Bone marrow (tissue), 2 donors: Measurements from ENCODE around the gene RAB10.
"Not testable (repeated sequence)": the region's sequence is repeated elsewhere in the genome, so short reads cannot be mapped to it uniquely, and the experiment has no call there.

Experiments used
- DNase-seq, 2 donors: peaks; one replicate each; lab custom pipeline; 2025; lab: John Stamatoyannopoulos, UW

The RAB10 gene

DNA sequence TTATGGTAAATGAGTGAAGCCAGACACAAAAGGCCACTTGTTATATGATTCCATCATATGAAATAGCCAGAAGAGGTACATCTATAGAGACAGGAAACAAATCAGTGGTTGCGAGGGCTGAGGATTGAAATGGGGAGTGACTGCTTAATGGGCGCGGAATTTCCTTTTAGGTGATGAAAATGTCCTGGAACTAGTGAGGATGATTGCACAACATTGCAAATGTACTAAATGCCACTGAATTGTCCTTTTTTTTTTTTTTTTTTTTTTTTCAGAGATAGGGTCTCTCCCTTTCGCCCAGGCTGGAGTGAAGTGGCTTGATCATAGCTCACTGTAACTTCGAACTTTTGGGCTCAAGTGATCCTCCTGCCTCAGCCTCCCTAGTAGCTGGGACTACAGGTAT, 123.7 kb downstream of the RAB10 start:
- no peak for DNase-seq

DNA sequence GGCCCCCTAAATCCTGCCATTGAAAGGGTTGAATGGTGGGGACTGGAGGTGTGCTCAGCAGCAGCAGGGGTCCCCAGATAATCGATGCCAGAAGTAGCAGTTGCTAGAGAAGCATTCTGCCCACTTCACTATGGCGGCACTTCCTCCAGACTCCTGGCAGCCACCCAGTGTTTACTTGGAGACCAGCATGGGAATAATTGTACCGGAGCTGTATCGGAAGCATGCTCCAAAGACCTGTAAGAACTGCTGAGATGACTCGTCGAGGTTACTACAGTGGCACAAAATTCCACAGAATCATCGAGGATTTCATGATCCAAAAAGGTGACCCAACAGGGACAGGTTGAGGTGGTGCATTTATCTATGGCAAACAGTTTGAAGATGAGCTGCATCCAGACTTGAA, 128.0 kb downstream of the RAB10 start:
- DNase-seq: no peak

DNA sequence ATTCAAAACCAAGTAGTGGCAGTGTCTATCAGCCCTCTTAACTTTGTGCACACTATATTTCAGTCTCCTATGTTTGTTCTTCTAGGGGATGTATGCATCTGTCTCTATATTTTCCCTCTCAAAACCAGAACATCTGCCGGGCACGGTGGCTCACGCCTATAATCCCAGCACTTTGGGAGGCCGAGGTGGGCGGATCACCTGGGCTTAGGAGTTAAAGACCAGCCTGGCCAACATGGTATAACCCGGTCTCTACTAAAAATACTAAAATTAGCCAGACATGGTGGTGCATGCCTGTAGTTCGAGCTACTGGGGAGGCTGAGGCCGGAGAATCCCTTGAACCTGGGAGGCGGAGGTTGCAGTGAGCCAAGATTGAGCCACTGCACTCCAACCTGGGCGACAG, 129.1 kb downstream of the RAB10 start:
- DNase-seq: no peak

DNA sequence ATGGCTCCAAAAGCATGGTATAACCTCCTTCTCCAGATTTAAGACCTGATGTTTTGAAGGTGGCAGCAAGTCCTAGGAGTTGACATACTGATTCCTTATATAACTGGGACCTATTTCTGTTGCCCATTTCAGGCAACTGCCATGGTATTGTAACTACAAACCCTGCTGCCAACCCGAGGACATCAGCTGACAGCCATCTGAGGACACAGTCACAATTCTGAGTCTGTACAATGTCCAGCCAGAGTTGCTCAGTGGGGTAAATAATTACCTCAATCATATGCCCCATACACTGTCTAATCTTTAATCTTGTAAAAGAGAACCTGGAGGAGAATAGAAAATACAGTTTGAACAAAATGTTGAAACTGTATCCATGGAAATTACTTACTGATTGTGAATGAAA, 130.3 kb downstream of the RAB10 start:
- no peak for DNase-seq

DNA sequence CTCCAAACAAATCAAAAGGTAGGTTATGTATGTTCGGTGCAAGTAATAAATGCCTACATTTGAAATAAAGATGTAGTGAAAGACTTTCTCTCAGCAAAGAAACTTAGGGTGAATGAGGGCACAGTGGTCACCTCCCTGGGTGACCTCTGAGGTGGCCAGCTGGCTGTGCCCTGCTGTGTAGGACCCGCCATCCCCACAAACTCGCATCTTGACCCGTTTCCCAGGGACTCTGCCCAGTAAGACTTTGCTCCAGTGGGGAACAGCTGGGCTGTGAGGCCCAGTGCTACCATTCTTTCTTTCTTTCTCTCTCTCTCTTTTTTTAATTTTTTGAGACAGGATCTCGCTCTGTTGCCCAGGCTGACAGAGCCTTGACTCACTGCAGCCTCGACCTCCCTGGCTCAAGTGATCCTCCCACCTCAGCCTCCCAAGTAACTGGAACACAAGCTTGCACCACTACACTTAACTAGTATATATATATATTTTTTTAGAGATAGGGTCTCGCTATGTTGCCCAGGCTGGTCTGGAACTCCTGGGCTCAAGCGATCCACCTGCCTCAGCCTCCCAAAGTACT, 130.8 kb downstream of the RAB10 start:
- DNase-seq: no peak

DNA sequence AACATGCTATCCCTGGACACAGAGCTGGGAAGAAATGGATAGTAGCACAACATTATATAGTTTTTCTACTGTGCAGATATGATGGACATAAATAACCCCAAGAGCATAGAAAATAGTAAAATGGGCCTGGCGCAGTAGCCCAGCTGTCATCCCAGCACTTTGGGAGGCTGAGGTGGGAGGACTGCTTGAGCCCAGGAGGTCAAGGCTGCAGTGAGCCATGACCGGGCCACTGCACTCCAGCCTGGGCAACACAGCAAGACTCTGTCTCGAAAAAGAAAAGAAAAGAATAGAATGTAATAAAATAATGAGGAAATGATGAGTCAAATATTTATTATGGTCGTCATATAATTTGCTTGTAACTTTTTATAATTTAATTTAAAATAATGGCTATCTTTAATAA, 131.5 kb downstream of the RAB10 start:
- no peak for DNase-seq

DNA sequence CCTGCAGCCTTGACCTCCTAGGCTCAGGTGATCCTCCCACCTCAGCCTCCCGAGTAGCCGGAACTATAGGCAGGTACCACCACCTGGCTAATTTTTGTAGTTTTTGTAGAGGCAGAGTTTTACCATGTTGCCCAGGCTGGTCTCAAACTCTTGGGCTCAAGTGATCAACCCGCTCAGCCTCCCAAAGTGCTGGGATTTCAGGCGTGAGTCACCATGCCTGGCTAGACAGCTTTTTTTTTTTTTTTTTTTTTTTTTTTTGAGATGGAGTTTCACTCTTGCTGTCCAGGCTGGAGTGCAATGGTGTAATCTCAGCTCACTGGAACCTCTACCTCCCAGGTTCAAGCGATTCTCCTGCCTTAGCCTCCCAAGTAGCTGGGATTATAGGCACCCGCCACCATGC, 132.7 kb downstream of the RAB10 start:
- not testable (repeated sequence) for DNase-seq

DNA sequence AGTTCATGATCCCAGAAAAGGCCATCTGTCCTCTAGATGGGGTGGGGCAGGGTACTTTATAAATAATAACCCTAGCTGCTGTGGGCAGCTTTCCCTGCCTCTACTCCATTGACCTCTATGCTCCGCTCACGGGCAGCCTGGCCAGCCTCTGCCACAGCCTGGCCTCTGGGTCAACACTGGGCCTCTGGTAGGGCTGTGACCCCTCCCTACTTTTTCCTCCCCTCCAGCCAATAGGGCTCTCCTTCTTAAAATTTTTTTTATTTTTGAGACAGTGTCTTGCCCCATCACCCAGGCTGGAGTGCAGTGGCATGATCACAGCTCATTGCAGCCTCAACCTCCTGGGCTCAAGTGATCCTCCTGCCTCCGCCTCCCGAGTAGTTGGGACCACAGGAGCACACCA, 134.9 kb downstream of the RAB10 start:
- DNase-seq: no peak

DNA sequence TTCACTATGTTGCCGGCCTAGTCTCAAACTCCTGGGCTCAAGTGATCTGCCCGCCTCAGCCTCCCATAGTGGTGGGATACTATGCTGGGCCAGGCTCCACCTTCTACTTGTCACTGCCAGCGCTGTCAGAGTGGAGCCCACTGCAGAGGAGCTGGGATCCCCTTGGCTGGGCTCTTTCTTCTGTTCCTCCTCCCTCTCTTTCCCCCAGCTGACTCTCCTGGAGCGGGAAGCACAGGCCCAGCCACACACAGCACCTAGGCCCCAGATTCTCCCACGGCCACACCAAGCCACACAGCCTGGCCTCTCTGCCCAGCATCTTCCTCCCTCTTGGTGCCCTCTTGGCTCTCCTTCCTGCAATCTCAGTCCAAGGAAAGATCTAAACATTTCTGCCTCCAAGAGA, 135.3 kb downstream of the RAB10 start:
- DNase-seq: no peak

DNA sequence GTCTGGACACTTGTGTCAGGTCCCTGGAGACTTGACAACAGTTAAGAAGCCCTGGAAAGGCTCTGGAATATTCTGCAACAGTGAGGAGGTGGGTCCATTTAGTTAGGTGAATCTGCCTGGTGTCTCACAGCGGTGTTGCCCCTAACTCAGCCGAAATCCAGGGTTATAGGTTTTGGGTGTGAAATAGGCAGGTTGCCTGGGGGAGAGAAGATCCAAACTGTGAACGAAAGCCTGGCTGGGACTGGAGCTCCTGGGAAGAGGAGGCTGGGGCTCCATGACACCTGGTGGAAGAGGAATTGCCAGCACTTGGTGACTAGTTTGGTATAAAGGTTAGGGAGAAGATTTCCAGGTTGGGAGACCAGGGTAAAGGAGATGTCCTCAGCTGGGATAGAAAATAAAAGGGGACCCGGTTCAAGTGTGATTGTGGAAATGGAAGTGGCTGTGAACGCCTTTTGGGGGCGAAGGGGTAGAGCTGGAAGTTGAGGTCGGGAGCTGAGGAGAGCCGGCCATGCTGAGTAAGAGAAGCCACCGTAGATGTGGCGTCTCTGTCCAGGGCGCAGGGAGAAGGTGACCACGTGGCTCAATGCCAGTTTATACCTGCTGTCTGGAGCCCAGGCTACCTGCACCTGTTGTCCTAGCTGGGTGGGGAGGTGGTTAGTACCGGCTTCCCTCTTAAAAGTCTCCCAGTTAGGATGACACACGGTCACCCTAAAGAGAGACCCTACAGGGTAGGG, 136.0 kb downstream of the RAB10 start:
- DNase-seq: no peak

DNA sequence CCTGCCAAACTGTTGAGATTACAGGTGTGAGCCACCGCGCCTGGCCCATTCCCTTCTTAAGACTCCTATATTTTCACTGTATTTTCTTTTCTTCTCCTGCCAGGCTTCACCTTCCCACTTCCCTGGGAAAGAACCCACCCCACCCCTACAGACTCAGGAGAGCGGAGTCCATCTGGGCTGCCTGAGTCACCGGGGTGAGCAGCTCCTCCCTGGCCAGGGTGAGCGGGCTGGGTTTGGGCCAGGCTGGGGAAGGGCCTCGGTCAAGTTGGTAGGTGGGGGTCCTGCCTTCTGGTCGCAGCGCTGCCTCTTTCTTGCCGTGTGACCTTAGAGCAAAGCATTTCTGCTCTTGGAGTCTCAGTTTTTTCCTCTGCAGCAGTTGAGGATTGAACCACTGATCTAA, 136.9 kb downstream of the RAB10 start:
- no peak for DNase-seq

DNA sequence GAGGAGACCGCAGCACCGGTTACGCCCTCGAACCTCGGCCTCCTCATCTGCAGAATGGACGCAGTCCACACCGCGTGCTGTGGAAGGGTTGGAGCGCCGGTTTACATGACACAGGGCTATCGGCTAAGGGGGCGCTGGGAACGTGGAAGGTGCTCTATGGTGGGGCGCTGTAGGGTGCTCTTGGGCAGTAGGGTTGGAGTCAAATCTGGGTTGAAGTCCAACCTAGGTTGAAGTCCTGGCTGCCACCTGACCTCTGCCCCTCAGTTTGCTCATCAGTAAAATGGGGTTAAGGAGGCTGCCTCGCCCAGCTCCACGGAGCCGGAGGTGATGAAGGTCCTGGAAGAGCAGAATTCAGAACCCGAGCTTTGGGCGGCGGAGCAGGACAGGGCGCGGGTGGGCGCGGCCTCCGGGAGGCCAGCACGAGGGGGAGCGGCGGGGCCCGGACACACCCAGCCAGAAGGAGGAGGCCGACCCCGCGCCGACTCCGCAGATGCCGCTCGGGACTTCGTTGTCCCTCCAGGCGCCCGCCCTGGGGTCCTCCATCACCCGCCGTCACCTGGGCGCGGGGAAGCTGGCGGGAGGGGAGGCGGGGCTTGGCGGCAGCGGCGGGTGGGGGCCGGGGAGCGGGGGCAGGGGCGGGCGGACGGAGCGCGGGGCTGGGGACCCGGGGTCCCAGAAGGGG, 138.4 kb downstream of the RAB10 start:
- no peak for DNase-seq

DNA sequence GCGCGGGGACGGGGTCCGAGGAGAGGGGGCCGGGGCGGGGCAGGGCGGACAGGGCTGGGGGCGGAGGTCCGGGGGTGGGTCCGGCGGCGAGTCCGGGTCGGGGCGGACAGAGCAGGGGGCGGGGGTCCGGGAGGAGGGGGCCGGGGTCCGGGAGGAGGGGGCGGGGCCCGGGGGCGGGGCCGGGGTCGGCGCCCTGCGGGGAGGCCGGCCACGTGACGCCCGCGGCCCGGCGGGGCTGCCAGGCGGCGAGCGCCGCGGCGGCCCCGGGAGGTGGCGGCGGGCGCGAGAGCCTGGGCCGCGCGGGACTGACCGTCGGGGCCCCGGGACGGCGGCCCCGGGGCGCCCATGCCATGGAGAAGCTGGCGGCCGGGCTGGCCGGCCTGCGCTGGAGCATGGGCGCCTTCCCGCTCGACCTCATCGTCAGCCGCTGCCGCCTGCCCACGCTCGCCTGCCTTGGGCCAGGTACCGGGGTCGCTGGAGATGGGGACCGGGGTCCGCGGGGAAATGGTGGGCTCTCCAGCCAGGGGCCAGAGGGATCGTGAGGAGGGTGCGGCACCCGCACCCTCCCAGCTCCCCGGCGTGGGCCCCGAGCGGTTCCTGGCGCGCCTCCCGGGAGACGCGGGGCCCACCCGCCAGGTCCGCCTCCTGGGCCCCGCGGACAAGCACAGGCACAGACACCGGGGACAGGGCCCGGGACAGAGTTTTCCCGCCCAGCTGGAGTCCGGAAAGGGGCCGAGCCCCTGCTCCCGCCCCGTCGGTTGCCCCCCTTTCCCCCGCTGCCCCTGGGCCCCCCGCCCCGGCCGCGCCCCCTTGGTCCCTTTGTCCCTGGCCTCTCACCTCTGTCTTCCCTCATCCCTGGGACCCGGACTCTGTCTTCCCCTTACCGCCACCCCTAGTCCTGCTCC, 139.2 kb downstream of the RAB10 start, which contains the start of gene GAREM2:
GAREM2 (plus strand) TSS at position 218 of the 905 bp plus-strand sequence; CDS start at position 351, 133 bp downstream.
- no peak for DNase-seq

DNA sequence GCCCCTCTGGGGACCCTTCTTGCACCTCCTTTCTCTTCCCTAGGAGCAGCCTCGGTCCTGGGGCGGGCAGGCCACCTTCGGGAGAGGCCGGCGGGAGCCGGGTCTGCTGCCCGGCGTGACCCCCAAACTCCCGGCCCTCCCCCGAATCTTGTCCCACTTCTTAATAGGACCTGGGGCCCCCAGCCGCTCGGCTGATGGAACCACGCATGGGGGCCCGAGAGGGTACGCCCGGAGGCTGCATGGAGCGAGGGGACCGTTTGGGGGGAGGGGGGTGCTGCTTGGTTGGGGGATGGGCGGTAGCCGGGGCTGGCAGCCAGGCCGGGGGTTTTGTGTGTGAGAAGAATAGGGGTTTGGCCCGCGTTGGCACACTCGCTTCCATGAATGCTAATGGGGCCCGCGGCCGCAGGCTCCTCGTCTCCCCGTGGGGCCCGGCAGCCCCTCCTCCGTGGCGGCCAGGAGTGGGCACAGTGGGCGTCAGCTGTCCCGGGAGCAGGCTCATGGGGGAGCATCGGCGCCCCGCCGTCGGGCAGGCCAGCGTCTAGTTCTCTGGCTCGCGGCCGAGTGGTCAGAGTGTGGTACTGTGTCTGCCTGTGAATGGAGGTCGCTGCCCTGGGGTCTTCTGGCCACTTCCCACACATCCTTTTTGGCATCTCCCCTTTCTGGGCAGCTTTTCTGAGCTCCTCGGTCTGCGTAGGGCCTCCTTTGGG, 140.0 kb downstream of the RAB10 start:
- no peak for DNase-seq

DNA sequence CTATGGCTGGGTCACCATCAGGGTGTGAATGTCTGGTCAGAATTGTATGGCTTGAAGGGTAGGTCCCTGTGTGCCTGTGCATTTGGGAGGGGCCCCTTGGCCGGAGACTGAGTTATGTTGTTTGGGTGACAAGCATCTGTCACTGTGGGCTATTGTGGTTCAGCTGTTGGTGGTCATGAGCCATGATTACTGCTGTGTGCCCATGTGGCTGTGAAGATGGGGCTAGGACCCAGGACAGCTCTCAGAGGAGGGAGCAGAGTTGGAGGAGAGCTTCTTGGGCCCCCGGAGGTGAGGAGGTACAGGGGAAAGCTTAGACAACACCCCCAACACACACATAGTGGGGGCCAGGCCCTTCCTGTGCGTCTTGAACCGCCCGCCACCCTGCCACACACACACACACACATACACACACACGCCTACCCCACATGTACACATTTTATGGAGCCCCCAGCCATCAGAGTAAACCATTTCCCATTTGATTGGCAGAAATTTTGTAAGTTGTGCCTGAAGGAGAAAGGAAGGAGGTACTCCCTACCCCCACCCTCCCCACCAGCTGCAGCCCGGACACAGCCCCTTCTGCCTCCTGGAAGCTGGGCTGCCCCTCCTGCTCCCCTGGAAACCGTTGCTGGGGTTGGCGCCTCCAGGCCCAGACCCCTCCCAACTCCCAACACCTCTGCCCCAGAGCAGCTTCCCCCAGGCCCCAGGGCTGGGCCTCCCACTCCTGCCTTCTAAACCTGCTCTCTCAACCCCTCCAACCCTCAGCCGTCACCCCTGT, 141.0 kb downstream of the RAB10 start:
- DNase-seq: no peak

DNA sequence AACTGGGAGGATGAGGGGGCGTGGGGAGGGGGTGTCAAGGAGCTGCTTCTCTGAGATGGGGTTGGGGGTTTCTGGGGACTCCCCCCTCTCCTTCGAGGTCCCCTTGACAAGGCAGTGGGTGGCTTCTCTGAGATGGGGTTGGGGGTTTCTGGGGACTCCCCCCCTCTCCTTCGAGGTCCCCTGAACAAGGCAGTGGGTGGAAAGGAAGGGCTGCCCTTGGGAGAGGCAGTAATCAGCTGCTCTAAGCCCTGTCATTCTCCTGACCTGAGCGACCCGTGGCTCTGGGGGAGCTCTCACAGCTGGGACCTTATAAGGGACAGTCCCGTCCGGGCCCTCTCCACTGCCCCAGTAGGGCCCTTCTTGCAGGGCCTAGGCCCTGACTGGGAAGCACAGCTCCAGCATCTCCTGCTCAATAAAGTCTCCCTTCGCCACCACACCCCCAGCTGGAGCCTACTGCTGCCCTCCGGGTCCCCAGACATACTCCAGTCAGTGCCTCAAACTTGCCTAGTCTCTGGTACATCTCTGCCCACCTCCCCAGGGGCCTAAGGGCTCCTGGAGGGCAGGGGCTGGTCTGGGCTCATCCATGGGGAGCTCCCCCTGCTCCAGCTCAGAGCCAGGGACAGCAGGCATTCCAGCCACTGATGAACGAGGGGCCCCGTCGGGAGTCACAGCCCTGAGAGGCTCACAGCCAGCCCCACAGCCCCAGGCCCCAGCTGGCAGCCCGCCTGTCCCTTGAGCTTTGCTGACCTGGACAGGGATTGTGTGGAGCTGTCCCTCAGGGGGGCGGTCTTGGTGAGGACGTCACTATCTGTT, 141.8 kb downstream of the RAB10 start:
- no peak for DNase-seq

DNA sequence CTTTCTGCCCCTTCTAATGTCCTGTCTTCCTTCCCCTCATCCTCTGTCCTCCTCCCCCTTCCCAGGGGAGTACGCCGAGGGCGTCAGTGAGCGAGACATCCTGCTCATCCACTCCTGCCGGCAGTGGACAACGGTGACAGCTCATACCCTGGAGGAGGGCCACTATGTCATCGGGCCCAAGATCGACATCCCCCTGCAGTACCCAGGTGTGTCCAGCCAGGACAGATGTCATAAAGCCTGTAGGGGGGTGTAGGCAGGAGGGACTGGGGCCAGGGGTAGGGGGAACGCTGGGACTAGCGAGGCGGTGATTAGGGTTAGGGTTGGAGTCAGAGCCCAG, 142.4 kb downstream of the RAB10 start:
- no peak for DNase-seq

DNA sequence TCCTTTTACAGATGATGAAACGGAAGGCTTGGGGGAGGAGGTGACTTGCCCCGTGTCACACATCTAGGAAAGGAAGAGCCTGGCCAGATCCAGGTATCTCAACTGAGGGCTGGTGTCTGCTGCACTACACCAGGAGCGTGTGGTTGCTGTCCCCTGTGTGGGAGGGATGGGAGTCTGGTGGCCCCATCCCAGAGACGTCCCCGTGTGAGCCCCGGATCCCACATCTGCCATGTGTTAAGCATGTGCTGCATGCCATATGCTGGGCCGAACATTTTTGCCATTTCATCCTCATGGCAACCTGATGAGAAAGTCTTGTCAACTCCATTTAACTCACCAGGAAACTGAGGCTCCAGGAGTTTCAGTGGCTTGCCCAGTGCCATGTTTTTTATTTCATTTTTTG, 143.2 kb downstream of the RAB10 start:
- no peak for DNase-seq

DNA sequence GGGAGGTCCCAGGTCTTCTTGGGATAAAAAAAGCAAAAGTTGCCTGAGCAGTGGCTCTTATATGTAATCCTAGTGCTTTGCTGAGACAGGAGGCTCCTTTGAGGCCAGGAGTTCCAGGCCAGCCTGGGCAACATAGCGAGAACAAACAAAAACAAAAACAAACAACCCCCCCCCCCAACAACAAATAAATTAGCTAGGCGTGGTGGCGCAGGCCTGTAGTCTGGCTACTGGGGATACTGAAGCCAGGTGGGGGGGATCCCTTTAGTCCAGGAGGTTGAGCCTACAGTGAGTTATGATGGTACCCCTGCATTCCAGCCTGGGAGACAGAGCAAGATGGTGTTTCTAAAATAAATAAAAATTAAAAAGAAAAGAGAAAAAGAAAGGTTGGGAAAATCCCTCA, 144.4 kb downstream of the RAB10 start:
- DNase-seq: no peak

DNA sequence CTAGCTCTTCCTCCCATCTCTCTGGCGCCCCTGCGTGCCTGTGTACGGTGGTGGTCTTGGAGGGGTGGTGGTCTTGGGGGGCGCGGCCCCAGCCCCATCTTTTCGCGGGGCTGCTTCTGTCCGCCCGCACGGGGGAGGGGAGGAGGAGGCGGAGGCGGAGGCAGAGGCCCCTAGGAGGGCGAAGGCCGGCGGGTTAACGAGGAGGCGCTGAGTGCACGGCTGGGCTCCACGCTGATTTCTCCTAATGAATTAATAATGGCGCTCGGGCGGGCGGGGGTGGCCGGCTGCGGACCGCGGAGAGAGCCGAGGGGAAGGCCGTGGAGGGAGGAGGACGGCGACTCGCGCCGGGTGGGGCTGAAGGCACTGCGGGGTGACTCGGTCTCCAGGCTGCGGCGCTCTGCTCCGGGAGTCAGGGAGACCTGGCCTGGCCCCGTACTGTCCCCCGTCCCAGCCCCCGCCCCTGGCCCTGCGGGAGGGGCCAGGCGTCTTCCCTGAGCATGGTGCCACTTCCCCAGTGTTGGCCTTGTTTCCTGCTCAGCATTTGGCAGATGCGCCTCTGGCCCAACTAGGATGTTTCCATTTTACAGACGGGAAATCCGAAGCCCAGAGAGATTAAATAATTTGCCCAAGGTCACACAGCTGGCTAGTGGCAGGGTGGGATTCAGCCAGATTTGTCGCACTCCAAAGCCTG, 145.0 kb downstream of the RAB10 start:
- no peak for DNase-seq
